Stimulated activated CD4-positive, alpha-beta T cell treated with anti-CD3 and anti-CD28 coated beads, Interleukin-15, amount 100 ng/mL, for 24 hours (primary cell): ENCODE results near the gene GSK3A.

Experiments
- DNase-seq: peaks from one replicate; pipeline ENCODE4 v3.0.0-alpha.2; 2020

Gene GSK3A

DNA sequence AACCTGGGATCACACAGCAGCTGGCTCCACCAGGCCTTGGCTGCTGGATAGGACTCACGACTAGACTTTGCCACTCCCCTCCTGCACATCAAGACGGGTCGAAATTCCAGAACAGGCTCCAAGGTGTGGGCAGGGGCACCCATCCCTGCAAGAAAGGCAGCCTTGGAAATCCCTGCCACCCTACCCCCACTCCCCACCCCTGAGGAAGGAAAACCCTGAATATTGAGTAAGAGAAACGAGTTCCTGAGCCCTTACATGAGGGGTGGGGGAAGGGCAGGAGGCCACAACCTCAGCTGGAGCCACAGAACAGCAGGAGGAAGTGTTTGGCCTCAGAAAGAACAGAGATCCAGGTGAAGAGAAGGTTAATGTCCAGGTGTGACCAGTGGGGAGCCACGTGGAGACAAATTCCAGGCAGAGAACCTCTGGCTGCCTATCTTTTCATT, 45.0 kb downstream of the GSK3A start:
- DNase-seq, result no peak

- no peak for DNase-seq
These were observed 46.1 kb downstream of the GSK3A start for GRCh38 chr19:42196011-42197001.

GRCh38 chr19:42193706-42194105, 48.7 kb downstream of the GSK3A start:
- no peak for DNase-seq

GRCh38 chr19:42193294-42193693, 49.1 kb downstream of the GSK3A start:
- no peak for DNase-seq

GRCh38 chr19:42191855-42192254, 50.5 kb downstream of the GSK3A start:
- peak; percentile 53 for DNase-seq

- DNase-seq, result no peak
These were observed 51.1 kb downstream of the GSK3A start for GRCh38 chr19:42191330-42191729.

DNA sequence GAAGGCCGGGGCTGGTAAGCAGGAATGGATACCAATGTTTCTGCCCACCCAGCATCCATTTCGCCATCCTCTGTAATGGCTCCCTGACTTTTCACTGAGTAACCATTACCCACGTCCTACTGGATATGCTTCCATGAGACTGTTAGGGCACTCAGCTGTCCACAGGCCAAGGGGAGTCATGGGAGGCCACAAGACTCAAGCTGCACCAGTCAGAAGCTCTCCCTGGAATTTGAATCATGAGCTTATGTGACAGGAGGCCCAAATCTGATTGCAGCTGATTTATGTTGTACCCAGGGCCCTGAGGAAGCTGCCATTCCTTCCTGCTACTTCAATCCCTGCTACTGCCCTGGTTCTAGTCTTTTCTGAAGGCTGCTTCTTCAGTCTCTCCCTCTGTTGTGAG, 53.3 kb downstream of the GSK3A start:
- no peak for DNase-seq

DNA sequence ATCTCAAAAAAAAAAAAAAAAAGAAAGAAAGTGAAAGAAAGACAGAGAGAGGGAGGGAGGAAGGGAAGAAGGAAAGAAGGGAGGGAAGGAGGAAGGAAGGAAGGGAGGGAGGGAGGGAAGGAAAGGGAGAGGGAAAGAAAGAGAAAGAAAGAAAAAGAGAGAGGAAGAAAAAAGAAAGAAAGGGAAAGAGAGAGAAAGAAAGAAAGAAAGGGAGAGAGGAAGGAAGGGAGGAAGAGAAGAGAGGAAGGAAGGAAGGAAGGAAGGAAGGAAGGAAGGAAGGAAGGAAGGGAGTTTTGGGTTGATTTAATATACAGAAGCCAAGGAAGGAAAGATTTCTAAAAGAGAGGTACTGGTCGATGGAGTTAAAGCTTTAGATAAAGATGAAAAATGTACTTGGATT, 53.7 kb downstream of the GSK3A start:
- no peak for DNase-seq

- no peak for DNase-seq
These were observed 57.1 kb downstream of the GSK3A start for GRCh38 chr19:42185277-42185676.

DNA sequence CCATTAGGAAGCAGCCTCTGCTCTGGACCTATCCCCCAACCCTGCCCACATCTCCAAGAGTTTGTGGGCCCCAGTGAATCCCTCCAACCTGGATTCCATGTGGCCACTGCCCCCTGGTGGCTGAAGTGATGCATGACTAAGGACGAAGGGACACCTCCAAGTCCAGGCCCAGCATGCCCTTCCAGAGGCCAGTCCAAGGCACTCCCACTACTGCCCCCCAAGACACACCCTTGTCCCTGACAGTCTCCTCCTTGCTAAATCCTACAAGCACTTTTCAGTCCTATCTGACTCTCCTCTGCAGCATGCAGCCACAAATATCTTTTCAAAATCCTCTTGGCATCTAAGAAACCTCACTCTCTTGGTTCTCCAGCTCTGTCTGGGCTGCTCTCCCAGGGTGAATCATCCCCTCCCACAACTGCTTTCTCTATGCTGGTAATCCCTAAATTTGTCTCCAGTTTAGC, 58.0 kb downstream of the GSK3A start:
- DNase-seq, result peak; percentile 83
